ENCODE data around the gene STRN3.
"Not testable (repeated sequence)": the region's sequence is repeated elsewhere in the genome, so short reads cannot be mapped to it uniquely, and the experiment has no call there.

STRN3 gene, protein sequence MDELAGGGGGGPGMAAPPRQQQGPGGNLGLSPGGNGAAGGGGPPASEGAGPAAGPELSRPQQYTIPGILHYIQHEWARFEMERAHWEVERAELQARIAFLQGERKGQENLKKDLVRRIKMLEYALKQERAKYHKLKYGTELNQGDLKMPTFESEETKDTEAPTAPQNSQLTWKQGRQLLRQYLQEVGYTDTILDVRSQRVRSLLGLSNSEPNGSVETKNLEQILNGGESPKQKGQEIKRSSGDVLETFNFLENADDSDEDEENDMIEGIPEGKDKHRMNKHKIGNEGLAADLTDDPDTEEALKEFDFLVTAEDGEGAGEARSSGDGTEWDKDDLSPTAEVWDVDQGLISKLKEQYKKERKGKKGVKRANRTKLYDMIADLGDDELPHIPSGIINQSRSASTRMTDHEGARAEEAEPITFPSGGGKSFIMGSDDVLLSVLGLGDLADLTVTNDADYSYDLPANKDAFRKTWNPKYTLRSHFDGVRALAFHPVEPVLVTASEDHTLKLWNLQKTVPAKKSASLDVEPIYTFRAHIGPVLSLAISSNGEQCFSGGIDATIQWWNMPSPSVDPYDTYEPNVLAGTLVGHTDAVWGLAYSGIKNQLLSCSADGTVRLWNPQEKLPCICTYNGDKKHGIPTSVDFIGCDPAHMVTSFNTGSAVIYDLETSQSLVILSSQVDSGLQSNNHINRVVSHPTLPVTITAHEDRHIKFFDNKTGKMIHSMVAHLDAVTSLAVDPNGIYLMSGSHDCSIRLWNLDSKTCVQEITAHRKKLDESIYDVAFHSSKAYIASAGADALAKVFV

GRCh38 chr14:31026077-31026449, at the start of gene STRN3:
Gene STRN3, minus strand, starts transcription at chr14:31026379. Its CDS starts 194 bp downstream, at chr14:31026185.
- DNase-seq, result peak in 1 of 6 experiments; percentile 73

- no peak for DNase-seq
Observed at GRCh38 chr14:31075144-31075543, 49.0 kb upstream of the STRN3 start.

GRCh38 chr14:31071151-31071550, 45.0 kb upstream of the STRN3 start:
- DNase-seq, result no peak

DNA sequence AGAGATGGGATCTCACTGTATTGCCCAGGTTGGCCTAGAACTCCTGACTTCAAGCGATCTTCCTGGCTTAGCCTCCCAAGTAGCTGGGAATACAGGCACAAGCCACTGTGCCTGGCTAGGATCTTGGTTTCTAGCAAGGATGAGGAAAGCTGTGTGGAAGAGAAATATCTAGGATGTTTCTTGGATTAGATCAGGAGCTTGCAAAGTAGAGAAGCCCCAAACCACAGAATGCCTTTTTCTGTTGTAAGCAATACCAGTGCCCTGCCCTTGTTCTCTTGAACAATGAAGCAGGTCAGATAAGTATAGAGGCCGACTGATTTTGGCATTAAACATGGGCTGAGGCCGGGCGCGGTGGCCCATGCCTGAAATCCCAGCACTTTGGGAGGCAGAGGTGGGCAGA, 44.3 kb upstream of the STRN3 start:
- DNase-seq, result no peak

DNA sequence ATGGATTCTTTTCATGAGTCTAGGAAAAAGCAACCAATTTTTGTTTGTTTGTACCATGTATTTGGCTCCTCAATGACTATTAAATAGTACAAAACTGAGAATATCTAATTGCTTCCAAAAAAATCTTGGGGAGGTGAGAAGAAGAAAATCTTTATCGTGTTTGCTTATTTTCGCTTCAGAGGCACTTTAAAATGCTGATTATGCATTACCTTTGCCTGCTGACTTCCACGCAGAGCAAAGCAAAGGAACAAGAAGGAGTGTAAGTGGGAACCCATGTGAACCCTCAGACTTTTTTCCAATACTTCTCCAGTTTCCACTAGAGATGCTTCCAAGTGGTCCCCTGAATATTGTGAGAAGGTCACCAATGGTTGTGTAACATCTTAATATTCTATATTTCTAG, 43.2 kb upstream of the STRN3 start:
- DNase-seq, result no peak

DNA sequence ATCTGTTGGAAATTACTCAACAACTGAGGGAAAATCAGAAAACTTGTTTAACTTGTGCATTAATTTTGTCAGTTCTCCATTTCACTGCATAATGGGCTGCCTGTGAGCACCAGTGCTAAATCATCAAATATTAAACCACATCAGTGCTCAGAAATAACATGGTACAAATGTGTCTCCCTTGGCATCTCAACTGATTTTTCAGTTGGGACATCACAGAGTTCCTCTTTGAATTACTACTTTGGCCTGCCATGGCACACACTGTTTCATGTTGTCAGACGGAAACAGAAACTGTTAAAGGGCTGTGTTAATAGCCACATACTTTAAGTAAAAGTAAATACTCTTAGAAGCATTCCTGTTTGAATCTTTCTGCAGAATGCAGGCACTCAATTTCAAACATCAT, 42.1 kb upstream of the STRN3 start:
- DNase-seq, result no peak

DNA sequence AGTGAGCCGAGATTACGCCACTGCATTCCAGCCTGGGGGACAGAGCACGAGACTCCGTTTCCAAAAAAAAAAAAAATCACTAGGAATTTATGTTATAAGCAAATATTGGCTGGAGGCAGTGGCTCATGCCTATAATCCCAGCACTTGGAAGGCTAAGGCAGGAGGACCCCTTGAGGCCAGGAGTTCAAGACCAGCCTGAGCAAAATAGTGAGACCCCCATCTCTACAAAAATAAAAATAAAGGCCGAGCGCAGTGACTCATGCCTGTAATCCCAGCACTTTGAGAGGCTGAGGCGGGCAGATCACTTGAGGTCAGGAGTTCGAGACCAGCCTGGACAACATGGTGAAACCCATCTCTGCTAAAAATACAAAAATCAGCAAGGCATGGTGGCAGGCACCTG, 36.7 kb upstream of the STRN3 start:
- DNase-seq, result not testable (repeated sequence)

GRCh38 chr14:31060253-31060875, 34.2 kb upstream of the STRN3 start:
- DNase-seq, result no peak

DNA sequence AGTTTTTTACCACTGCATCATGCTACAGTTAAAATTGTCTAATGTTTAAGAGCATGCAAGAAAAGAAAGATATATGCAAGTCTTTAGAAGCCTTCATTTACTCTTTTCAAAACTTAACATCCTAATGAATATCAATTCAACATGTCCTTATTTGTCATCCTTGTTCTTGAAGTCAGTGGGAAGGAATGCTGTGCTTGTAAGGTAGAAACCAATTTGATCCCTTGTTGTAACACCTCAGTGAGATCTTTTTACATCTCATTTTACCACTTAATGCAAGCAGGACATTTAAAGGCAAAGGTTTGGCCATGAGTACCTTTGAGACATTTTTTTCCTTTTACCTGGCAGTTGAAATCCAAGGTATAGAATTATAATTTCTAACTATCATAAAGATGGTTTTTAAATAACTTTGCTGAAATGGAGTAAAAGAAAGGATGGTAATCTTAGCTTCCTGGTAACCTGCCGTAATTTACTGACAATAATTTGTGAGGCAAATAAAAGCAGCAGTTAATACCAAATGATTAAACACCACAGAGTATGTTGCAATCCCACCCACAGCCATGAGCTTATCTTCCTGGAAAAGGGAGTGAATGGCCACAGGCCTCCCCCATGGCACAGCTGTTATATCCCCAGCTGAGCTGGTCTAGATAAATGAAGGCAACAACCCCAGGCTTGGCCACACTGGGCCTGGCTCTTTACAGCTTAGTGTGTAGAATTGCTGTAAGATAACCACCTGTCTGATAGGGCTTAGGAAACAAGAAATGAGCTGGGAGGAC, 33.2 kb upstream of the STRN3 start:
- no peak for DNase-seq

DNA sequence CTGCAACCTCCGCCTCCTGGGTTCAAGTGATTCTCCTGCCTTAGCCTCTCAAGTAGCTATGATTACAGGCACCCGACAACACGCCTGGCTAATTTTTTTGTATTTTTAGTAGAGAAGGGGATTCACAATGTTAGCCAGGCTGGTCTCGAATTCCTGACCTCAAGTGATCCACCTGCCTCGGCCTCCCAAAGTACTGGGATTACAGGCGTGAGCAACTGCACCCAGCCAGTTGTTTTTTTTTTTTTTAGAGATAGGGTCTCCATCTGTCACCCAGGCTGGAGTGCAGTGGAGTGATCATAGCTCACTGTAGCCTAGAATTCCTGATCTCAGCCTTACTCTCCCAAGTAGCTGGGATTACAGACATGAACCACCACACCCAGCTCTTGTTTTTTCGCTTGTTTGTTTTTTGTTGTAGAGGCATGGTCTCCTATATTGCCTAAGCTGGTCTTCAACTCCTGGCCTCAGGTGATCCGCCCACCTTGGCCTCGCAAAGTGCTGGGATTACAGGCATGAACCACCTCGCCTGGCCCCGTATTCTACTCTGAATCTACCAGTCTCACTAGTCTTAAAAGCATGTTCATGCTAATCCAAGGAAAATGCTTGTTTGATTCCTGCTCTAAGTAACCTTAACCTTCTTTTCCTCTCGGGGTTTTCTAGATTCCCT, 31.7 kb upstream of the STRN3 start:
- DNase-seq, result no peak

DNA sequence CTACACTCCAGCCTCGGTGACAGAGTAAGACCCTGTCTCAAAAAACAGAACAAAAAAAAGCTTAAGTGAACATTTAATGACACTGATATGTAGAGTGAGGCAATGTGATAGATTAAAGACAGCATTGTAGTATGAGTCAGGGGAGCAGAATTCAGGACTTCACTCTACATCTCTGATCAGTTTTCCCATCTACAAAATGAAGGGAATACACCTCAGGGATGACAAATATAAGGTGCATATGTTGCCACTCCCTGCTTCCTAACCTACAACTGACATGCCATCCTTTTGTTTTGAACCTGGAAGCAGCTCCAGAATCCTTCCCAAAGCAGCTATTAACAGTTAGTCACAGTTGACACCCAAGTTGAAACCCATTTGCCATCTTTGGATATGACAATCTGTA, 30.9 kb upstream of the STRN3 start:
- no peak for DNase-seq

DNA sequence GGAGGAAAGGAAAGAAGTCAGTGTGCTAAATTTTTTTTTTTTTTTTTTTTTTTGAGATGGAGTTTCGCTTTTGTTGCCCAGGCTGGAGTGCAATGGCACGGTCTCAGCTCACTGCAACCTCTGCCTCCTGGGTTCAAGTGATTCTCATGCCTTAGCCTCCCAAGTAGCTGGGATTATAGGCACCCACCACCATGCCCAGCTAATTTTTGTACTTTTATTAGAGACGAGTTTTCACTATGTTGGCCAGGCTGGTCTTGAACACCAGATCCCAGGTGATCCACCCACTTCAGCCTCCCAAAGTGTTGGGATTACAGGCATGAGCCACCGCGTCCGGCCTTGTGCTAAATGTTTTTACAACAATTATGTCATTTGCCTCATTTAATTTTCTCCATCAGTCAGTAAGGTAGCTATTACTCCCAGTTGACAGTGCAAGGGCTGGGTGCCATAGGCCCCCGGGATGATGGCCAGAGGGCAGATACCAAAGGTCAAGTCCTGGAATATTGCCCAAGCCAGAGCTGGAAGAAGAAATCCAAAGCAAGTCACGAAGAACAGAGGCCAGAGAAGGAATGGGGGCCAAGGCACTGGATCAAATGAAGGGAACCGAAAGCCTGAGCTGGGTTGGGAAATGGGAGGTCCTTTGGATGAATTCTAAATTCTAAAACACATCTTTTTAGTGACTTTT, 26.9 kb upstream of the STRN3 start:
- DNase-seq, result not testable (repeated sequence)

GRCh38 chr14:31051511-31051910, 25.3 kb upstream of the STRN3 start:
- no peak for DNase-seq

- no peak for DNase-seq
Observed at GRCh38 chr14:31051023-31051422, 24.8 kb upstream of the STRN3 start.

GRCh38 chr14:31047503-31047902, 21.3 kb upstream of the STRN3 start:
- DNase-seq, result no peak

DNA sequence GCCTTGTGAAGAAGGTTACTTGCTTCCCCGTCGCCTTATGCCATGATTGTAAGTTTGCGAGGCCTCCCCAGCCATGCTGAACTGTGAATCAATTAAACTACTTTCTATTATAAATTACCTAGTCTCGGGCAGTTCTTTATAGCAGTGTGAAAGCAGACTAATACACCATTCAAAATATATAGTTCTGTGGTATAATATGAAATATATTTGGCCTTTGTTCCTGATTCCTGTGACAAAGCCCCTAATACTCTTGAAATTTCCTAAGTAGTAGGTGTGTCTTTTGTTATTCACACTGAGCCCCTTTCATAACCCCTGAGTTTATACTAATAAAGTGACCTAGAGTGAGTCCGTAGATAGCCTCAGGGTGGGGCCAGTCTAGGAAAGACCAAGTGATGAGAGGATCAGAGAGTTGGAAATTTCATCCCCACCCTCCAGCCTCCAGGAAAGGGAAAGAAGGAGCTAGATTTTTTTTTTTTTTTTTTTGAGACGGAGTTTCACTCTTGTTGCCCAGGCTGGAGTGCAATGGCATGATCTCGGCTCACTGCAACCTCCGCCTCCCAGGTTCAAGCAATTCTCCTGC, 19.4 kb upstream of the STRN3 start:
- no peak for DNase-seq

DNA sequence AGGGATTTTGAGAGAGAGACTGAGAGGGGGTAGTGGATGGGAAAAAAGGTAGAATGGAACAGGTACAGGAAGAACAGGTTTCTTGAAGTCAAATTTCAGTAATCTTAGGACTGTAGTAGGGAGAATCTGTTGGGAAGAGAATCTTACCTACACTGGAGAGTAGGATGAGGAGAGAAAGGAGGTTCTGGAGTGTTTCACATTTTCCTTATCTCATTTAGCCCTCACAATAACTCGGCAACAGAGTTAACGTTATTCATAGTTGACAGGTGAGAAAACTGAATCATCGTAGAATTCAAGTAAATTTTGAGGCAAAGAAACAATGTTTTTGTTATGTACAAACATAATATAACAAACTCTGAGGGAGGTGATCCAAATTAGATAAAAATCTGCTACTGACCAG, 17.2 kb upstream of the STRN3 start:
- DNase-seq, result no peak

GRCh38 chr14:31042893-31043292, 16.7 kb upstream of the STRN3 start:
- not testable (repeated sequence) for DNase-seq

- DNase-seq, result no peak
Observed at GRCh38 chr14:31042300-31042699, 16.1 kb upstream of the STRN3 start.

GRCh38 chr14:31038521-31039166, 12.5 kb upstream of the STRN3 start:
- no peak for DNase-seq

DNA sequence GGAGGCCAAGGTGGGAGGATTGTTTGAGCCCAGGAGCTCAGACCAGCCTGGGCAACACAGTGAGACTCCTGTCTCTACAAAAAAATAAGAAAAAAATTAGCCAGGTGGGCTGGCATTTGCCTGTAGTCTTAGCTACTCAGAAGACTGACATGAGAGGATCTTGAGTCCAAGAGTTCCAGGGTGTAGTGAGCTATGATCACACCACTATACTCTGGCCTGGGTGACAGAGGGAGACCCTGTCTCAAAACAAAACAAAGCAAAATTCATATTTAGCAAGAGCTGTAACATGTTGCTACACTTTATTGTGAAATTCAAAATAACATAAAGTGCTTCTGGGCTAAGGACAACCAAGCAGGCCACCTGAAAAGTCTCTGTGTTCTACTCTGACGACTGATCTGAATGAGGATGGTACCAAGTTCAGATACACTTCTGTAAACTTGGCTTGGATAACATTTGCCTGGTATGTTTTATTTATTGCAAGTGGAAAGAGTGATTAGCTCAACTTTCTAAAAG, 11.6 kb upstream of the STRN3 start:
- DNase-seq, result no peak
